A673 (cell line): ENCODE measurements around the gene CDR2L.

Experiments used
- EZH2 ChIP-seq: fragments of 200-600 bp; sonication (generic); IDR thresholded peaks from 2 replicates; pipeline ENCODE4 v1.6.1; 2017; ENCODE audit warnings: borderline replicate concordance, low read depth, mild to moderate bottlenecking, mixed read lengths, antibody characterized with exemption, low read length; ENCODE audit not compliant: poor library complexity, severe bottlenecking
- TF ChIP-seq, protein P1 (sequence below): fragments of 300-800, 200-600 bp; sonication (generic); conservative IDR thresholded peaks from 2 replicates; pipeline ENCODE4 v1.5.1; 2017; ENCODE audit warnings: low read depth, mild to moderate bottlenecking, antibody characterized with exemption, low read length, moderate library complexity, mixed read lengths

GRCh38 chr17:74954115-74954514, 33.3 kb upstream of the CDR2L start:
- TF ChIP-seq, protein P1, sequence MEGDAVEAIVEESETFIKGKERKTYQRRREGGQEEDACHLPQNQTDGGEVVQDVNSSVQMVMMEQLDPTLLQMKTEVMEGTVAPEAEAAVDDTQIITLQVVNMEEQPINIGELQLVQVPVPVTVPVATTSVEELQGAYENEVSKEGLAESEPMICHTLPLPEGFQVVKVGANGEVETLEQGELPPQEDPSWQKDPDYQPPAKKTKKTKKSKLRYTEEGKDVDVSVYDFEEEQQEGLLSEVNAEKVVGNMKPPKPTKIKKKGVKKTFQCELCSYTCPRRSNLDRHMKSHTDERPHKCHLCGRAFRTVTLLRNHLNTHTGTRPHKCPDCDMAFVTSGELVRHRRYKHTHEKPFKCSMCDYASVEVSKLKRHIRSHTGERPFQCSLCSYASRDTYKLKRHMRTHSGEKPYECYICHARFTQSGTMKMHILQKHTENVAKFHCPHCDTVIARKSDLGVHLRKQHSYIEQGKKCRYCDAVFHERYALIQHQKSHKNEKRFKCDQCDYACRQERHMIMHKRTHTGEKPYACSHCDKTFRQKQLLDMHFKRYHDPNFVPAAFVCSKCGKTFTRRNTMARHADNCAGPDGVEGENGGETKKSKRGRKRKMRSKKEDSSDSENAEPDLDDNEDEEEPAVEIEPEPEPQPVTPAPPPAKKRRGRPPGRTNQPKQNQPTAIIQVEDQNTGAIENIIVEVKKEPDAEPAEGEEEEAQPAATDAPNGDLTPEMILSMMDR = no peak
- no peak for TF ChIP-seq EZH2
